Caco-2 (cell line): Measurements from ENCODE around the gene VASH1. TPM values are rescaled to one million over a fixed set of nuclear protein-coding genes. Genes with fewer than 3 reads are reported as not detected.

Experiments used
- Bru-seq: library from RNA; stranded (reverse); fragments of 400-500 nt; gene quantifications from one replicate; lab custom pipeline; 2021; lab: Mats Ljungman, UMichigan
- BruChase-seq, 2 experiments: library from RNA; stranded (reverse); fragments of 400-500 nt; gene quantifications; one replicate each; lab custom pipeline; 2021; lab: Mats Ljungman, UMichigan
- BruUV-seq: library from RNA; stranded (reverse); fragments of 400-500 nt; replicated peaks from 2 replicates; lab custom pipeline; 2021; lab: Mats Ljungman, UMichigan
- CTCF ChIA-PET: fragments of 300-600 bp; sonication (Branson Sonifier 250); formaldehyde crosslinking; loops from one replicate; lab custom pipeline; 2022; ENCODE audit warnings: antibody characterized with exemption; lab: Charles Lee
- POLR2A ChIA-PET: fragments of 300-600 bp; sonication (Branson Sonifier 250); formaldehyde crosslinking; loops from one replicate; lab custom pipeline; 2022; ENCODE audit warnings: antibody characterized with exemption; lab: Charles Lee
- DNase-seq, 2 experiments: peaks; one replicate each; pipeline versions ENCODE4 v3.0.0 to v3.0.0-alpha.2; 2020 to 2022
- H3K27me3 ChIP-seq: replicated peaks from 2 replicates; pipeline ENCODE4 v1.6.0; 2011; ENCODE audit warnings: low read length; ENCODE audit not compliant: control insufficient read depth, insufficient read depth
- H3K36me3 ChIP-seq: 2 replicates; pipeline ENCODE4 v1.5.1; 2011; ENCODE audit warnings: low read length; ENCODE audit not compliant: control insufficient read depth, insufficient read depth
- H3K4me1 ChIP-seq: fragments of 250-450 bp; sonication (Bioruptor Pico); 2 replicates; pipeline ENCODE4 v1.5.1; 2020; ENCODE audit warnings: mild to moderate bottlenecking
- H3K4me3 ChIP-seq: 2 replicates; pipeline ENCODE4 v1.5.1; 2011; ENCODE audit warnings: low read depth, mild to moderate bottlenecking, control low read depth, low read length
- H3K9me3 ChIP-seq: fragments of 250-450 bp; sonication (Bioruptor Pico); 2 replicates; pipeline ENCODE4 v1.5.1; 2020; ENCODE audit warnings: mild to moderate bottlenecking, moderate library complexity
- H3K27ac Mint-ChIP-seq: one replicate; pipeline ENCODE4 v1.8.0; 2022; ENCODE audit warnings: mixed read lengths; ENCODE audit not compliant: unreplicated experiment
- H3K27me3 Mint-ChIP-seq: one replicate; pipeline ENCODE4 v1.8.0; 2022; ENCODE audit warnings: mixed read lengths; ENCODE audit not compliant: insufficient read depth, unreplicated experiment
- H3K36me3 Mint-ChIP-seq: one replicate; pipeline ENCODE4 v1.8.0; 2022; ENCODE audit warnings: mild to moderate bottlenecking, mixed read lengths; ENCODE audit not compliant: insufficient read depth, unreplicated experiment
- H3K4me1 Mint-ChIP-seq: one replicate; pipeline ENCODE4 v1.8.0; 2022; ENCODE audit warnings: low read depth, mixed read lengths; ENCODE audit not compliant: unreplicated experiment
- H3K4me3 Mint-ChIP-seq: one replicate; pipeline ENCODE4 v1.8.0; 2022; ENCODE audit warnings: mild to moderate bottlenecking, moderate library complexity, mixed read lengths; ENCODE audit not compliant: unreplicated experiment
- H3K9me3 Mint-ChIP-seq: one replicate; pipeline ENCODE4 v1.8.0; 2022; ENCODE audit warnings: mixed read lengths; ENCODE audit not compliant: unreplicated experiment
- CTCF ChIP-seq, 2 experiments: fragments of 200-600 bp in 1 of 2; IDR thresholded peaks; 1 replicate in 1 of 2; 2 replicates in 1 of 2; pipeline versions ENCODE4 v1.5.1 to v1.8.0; 2011 to 2022; ENCODE audit warnings: antibody characterized with exemption in 1 of 2, control low read depth in 1 of 2, inconsistent platforms in 1 of 2, low read depth in 1 of 2, low read length in 1 of 2, mild to moderate bottlenecking in 1 of 2, moderate library complexity in 1 of 2; ENCODE audit not compliant: insufficient read depth in 1 of 2, severe bottlenecking in 1 of 2, unreplicated experiment in 1 of 2
- intact Hi-C: fragments of 100-400 bp; cut with micrococcal nuclease; formaldehyde crosslinking; loops from one replicate; pipeline ENCODE4 v1.10.0; 2022; ENCODE audit not compliant: unreplicated experiment
- long read RNA-seq: library from polyadenylated mRNA; stranded (forward); transcript quantifications from one replicate; pipeline ENCODE4 v2.0.0, GENCODE V29; 2022
- total RNA-seq: library from RNA; stranded (reverse); gene quantifications from 2 replicates; pipeline ENCODE4 v1.2.3, GENCODE V29; 2022

VASH1 gene
- total RNA-seq: 0.16 and 0.18 TPM in 2 replicates
- Bru-seq, nascent RNA: percentile 12 among the genes with signal in this experiment
- BruChase-seq, experiment 1, labeled RNA remaining after a 2-hour chase: percentile 10 among the genes with signal in this experiment
- BruChase-seq, experiment 2, labeled RNA remaining after a 6-hour chase: percentile 14 among the genes with signal in this experiment
- long read RNA-seq: 0 reads

- H3K36me3 Mint-ChIP-seq: no peaks in the 10 kb centered on the region
- H3K4me3 Mint-ChIP-seq: peak within 1 kb of the TSS; percentile 69
- CTCF ChIA-PET: no interaction called here
- POLR2A ChIA-PET: no interaction called here
- Histone ChIP-seq H3K4me3 (peak within 1 kb of the TSS; percentile 54), H3K27me3 (peaks cover 7% of the 10 kb centered on the region), H3K36me3 (no peaks in the 10 kb centered on the region), H3K9me3 (no peaks in the 10 kb centered on the region), H3K4me1 (peaks cover 10% of the 10 kb centered on the region; the same call in 1 of the 2 replicates)
- no peak within 1 kb of the TSS for H3K27ac Mint-ChIP-seq
- DNase-seq: peak in 1 of 2 experiments; percentile 58
- intact Hi-C loops: no loop called here
- peaks cover 34% of the 10 kb centered on the region for H3K27me3 Mint-ChIP-seq
- BruUV-seq: no TSS peak
- H3K4me1 Mint-ChIP-seq: no peaks in the 10 kb centered on the region
- TF ChIP-seq CTCF (IDR thresholded peaks at IDR 0.05; ENCODE audit: insufficient read depth in 1 of 2, low read depth in 1 of 2, low read length in 1 of 2, severe bottlenecking in 1 of 2, unreplicated experiment in 1 of 2): no peak
- H3K9me3 Mint-ChIP-seq: no peaks in the 10 kb centered on the region
Observed at GRCh38 chr14:76761136-76761959, at the start of gene VASH1. TSS of gene VASH1 (plus strand) at chr14:76761468. CDS start at chr14:76762822, 1,354 bp downstream.

- Mint-ChIP-seq H3K4me3 (no peak overlapping the region), H3K27ac (no peak overlapping the region), H3K27me3 (peaks cover 13% of the 10 kb centered on the region), H3K36me3 (no peaks in the 10 kb centered on the region), H3K4me1 (no peaks in the 10 kb centered on the region), H3K9me3 (no peaks in the 10 kb centered on the region)
- Histone ChIP-seq H3K9me3 (no peaks in the 10 kb centered on the region), H3K4me3 (no peak overlapping the region), H3K4me1 (no peaks in the 10 kb centered on the region), H3K27me3 (no peaks in the 10 kb centered on the region), H3K36me3 (no peaks in the 10 kb centered on the region)
- ChIA-PET CTCF (no interaction called here), POLR2A (no interaction called here)
- BruUV-seq: no TSS peak
- no peak for TF ChIP-seq CTCF (IDR thresholded peaks at IDR 0.05; ENCODE audit: insufficient read depth in 1 of 2, low read depth in 1 of 2, low read length in 1 of 2, severe bottlenecking in 1 of 2, unreplicated experiment in 1 of 2)
- no peak for DNase-seq
- intact Hi-C loops: no loop called here
Observed at GRCh38 chr14:76713121-76713520, 48.1 kb upstream of the VASH1 start.

GRCh38 chr14:76714470-76714869, 46.8 kb upstream of the VASH1 start:
- no peaks in the 10 kb centered on the region for H3K9me3 Mint-ChIP-seq
- H3K27ac Mint-ChIP-seq: no peak overlapping the region
- ChIA-PET CTCF (no interaction called here), POLR2A (no interaction called here)
- H3K9me3 ChIP-seq: no peaks in the 10 kb centered on the region
- intact Hi-C loops: no loop called here
- H3K4me3 ChIP-seq: no peak overlapping the region
- no peak overlapping the region for H3K4me3 Mint-ChIP-seq
- H3K27me3 Mint-ChIP-seq: peaks cover 13% of the 10 kb centered on the region
- no peaks in the 10 kb centered on the region for H3K36me3 Mint-ChIP-seq
- no peaks in the 10 kb centered on the region for H3K27me3 ChIP-seq
- BruUV-seq: no TSS peak
- no peak for DNase-seq
- no peaks in the 10 kb centered on the region for H3K4me1 Mint-ChIP-seq
- no peak for TF ChIP-seq CTCF (IDR thresholded peaks at IDR 0.05; ENCODE audit: insufficient read depth in 1 of 2, low read depth in 1 of 2, low read length in 1 of 2, severe bottlenecking in 1 of 2, unreplicated experiment in 1 of 2)
- H3K36me3 ChIP-seq: no peaks in the 10 kb centered on the region
- H3K4me1 ChIP-seq: no peaks in the 10 kb centered on the region
